ENCODE measurements around the gene TTLL8. TPM values are rescaled to one million over a fixed set of nuclear protein-coding genes. Genes with fewer than 3 reads are reported as not detected.

TTLL8 gene
- total and polyA plus RNA-seq, 11 donors: not detected

- DNase-seq: no peak
Observed at GRCh38 chr22:50074551-50075530, 16.7 kb upstream of the TTLL8 start.

GRCh38 chr22:50074056-50074455 lies 16.0 kb upstream of the TTLL8 start:
- H3K27ac ChIP-seq: no peak overlapping the region
- H3K36me3 ChIP-seq: no peaks in the 10 kb centered on the region
- TF ChIP-seq CTCF (IDR thresholded peaks at IDR 0.05) (no peak), POLR2A (IDR thresholded peaks at IDR 0.05) (no peak)
- no peak for DNase-seq
- H3K4me3 ChIP-seq: no peak overlapping the region
- H3K27me3 ChIP-seq: peaks cover 0 to 20% (median 0%) of the 10 kb centered on the region in 9 donors
- WGBS, 4 donors: 76 to 87% (median 82%) methylated on average over 16 to 17 of the region's 17 CpGs
- no peaks in the 10 kb centered on the region for H3K4me1 ChIP-seq
- ATAC-seq: no peak
- intact Hi-C loops (cut with DNase I): no loop called here
- H3K9me3 ChIP-seq: no peaks in the 10 kb centered on the region

More at GRCh38 chr22:50074551-50075530, 16.7 kb upstream of the TTLL8 start:
- Histone ChIP-seq H3K27ac (no peak overlapping the region), H3K27me3 (peaks cover 0 to 20% (median 0%) of the 10 kb centered on the region in 9 donors), H3K4me3 (no peak overlapping the region), H3K4me1 (no peaks in the 10 kb centered on the region), H3K36me3 (no peaks in the 10 kb centered on the region), H3K9me3 (no peaks in the 10 kb centered on the region)
- peak in 1 of 4 donors; percentile 41 for ATAC-seq
- intact Hi-C loops (cut with DNase I): no loop called here
- TF ChIP-seq CTCF (IDR thresholded peaks at IDR 0.05) (no peak), POLR2A (IDR thresholded peaks at IDR 0.05) (no peak)
- 77 to 82% (median 81%) methylated on average over 30 to 32 of the region's 32 CpGs for WGBS, 4 donors

- Histone ChIP-seq H3K27ac (no peak overlapping the region), H3K4me3 (no peak overlapping the region), H3K36me3 (no peaks in the 10 kb centered on the region), H3K4me1 (no peaks in the 10 kb centered on the region), H3K27me3 (peaks cover 0 to 13% (median 0%) of the 10 kb centered on the region in 9 donors), H3K9me3 (no peaks in the 10 kb centered on the region)
- WGBS, 4 donors: 87 to 92% (median 89%) methylated on average over 26 to 28 of the region's 28 CpGs
- ATAC-seq (no peak), DNase-seq (no peak)
- intact Hi-C loops (cut with DNase I): no loop called here
- TF ChIP-seq POLR2A (IDR thresholded peaks at IDR 0.05) (no peak), CTCF (IDR thresholded peaks at IDR 0.05) (no peak)
Observed at GRCh38 chr22:50072714-50073538, 14.8 kb upstream of the TTLL8 start.

GRCh38 chr22:50072167-50072555 lies 14.1 kb upstream of the TTLL8 start:
- no peak for TF ChIP-seq CTCF (IDR thresholded peaks at IDR 0.05)
- no peak for TF ChIP-seq POLR2A (IDR thresholded peaks at IDR 0.05)
- Histone ChIP-seq H3K27me3 (peaks cover 0 to 13% (median 0%) of the 10 kb centered on the region in 9 donors), H3K9me3 (no peaks in the 10 kb centered on the region), H3K27ac (no peak overlapping the region), H3K4me1 (no peaks in the 10 kb centered on the region), H3K4me3 (no peak overlapping the region), H3K36me3 (no peaks in the 10 kb centered on the region)
- peak in 1 of 4 donors; percentile 24 for ATAC-seq
- intact Hi-C loops (cut with DNase I): no loop called here
- DNase-seq: no peak
- 88 to 91% (median 91%) methylated on average over 6 to 9 of the region's 9 CpGs for WGBS, 4 donors

All from heart left ventricle (tissue), 16 donors.